ENCODE data around the gene PRR35. TPM values are rescaled to one million over a fixed set of nuclear protein-coding genes. Genes with fewer than 3 reads are reported as not detected.

PRR35 gene
- total RNA-seq, 4 donors from 2014 or later: not detected

- Histone ChIP-seq H3K4me3 (no peak overlapping the region), H3K27me3 (peaks cover 12 to 16% (median 14%) of the 10 kb centered on the region in 3 donors), H3K36me3 (peaks cover 0 to 25% of the 10 kb centered on the region in 2 donors), H3K27ac (no peak overlapping the region), H3K4me1 (no peaks in the 10 kb centered on the region), H3K9me3 (no peaks in the 10 kb centered on the region)
- in situ Hi-C loops (cut with MboI; ENCODE audit: low sequenced_read_pairs in 4 of 4) (no loop called here), intact Hi-C loops (cut with DNase I; ENCODE audit: low total_unique reads) (no loop called here)
- ATAC-seq: no peak
- DNase-seq: no peak
- TF ChIP-seq POLR2A (IDR thresholded peaks at IDR 0.05): no peak
- TF ChIP-seq CTCF (IDR thresholded peaks at IDR 0.05 in 4 of 5, conservative IDR thresholded peaks at IDR 0.05 in 1 of 5): no peak
These were observed 5.4 kb upstream of the PRR35 start for GRCh38 chr16:554640-555365.

- H3K27me3 ChIP-seq: peaks cover 12 to 18% (median 17%) of the 10 kb centered on the region in 3 donors
- no peaks in the 10 kb centered on the region for H3K9me3 ChIP-seq
- no peak overlapping the region for H3K27ac ChIP-seq
- no peaks in the 10 kb centered on the region for H3K4me1 ChIP-seq
- peaks cover 0 to 19% of the 10 kb centered on the region in 2 donors for H3K36me3 ChIP-seq
- in situ Hi-C loops (cut with MboI; ENCODE audit: low sequenced_read_pairs in 4 of 4): no loop called here
- DNase-seq (no peak), ATAC-seq (no peak)
- no peak overlapping the region for H3K4me3 ChIP-seq
- intact Hi-C loops (cut with DNase I; ENCODE audit: low total_unique reads): no loop called here
- TF ChIP-seq CTCF (IDR thresholded peaks at IDR 0.05 in 4 of 5, conservative IDR thresholded peaks at IDR 0.05 in 1 of 5) (no peak), POLR2A (IDR thresholded peaks at IDR 0.05) (no peak)
These were observed 4.4 kb upstream of the PRR35 start for GRCh38 chr16:555528-556473.

GRCh38 chr16:556474-557173 is 3.6 kb upstream of the PRR35 start:
- no peak overlapping the region for H3K4me3 ChIP-seq
- H3K36me3 ChIP-seq: peaks cover 0 to 14% of the 10 kb centered on the region in 2 donors
- DNase-seq (no peak), ATAC-seq (no peak)
- H3K9me3 ChIP-seq: no peaks in the 10 kb centered on the region
- no peak for TF ChIP-seq POLR2A (IDR thresholded peaks at IDR 0.05)
- no peak for TF ChIP-seq CTCF (IDR thresholded peaks at IDR 0.05 in 4 of 5, conservative IDR thresholded peaks at IDR 0.05 in 1 of 5)
- intact Hi-C loops (cut with DNase I; ENCODE audit: low total_unique reads) (no loop called here), in situ Hi-C loops (cut with MboI; ENCODE audit: low sequenced_read_pairs in 4 of 4) (no loop called here)
- peaks cover 21 to 26% (median 26%) of the 10 kb centered on the region in 3 donors for H3K27me3 ChIP-seq
- no peaks in the 10 kb centered on the region for H3K4me1 ChIP-seq
- no peak overlapping the region for H3K27ac ChIP-seq

DNA sequence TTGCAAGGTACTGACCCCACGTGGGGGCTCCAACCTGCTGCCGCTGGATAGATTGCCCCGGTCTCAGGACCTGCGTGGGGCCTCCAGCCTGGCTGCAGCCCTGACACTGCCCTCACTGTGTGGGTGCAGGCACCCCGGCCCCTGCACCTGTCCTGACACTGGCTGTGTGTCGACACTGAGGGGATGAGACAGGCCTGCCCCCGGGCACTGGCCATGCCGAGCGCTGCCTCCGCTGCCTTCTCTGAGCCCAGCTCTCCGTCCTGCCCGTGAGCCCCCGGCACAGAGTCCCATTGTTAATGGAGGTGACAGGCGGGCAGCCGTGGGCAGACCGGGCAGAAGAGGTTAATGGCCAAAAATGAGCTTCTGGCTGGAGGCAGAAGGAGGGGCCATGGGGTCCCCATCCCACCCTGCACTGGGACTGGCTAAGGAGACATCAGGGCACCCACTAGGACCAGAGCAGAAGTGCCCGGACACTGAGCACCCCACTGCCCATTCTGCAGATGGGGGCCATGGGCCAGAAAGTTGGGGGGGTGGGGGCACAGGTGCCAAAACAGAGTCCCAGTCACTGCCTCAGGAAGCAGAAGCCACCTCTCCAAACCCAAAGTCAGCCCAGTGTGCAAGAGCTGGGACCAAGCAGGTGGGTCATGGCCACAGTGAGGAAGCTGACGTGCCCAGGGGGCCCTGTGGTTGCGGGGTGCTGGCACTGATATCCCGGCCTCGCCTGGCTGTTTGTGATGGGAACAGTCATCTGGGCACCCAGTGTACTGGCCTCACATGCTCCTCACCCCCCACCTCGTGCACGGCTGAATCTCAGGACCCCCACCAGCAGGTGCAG is 2.5 kb upstream of the PRR35 start:
- Histone ChIP-seq H3K27ac (no peak overlapping the region), H3K4me3 (no peak overlapping the region), H3K36me3 (peaks cover 0 to 11% of the 10 kb centered on the region in 2 donors), H3K27me3 (peaks cover 26 to 33% (median 31%) of the 10 kb centered on the region in 3 donors), H3K9me3 (no peaks in the 10 kb centered on the region), H3K4me1 (no peaks in the 10 kb centered on the region)
- ATAC-seq: no peak
- no peak for DNase-seq
- intact Hi-C loops (cut with DNase I; ENCODE audit: low total_unique reads) (no loop called here), in situ Hi-C loops (cut with MboI; ENCODE audit: low sequenced_read_pairs in 4 of 4) (no loop called here)
- no peak for TF ChIP-seq POLR2A (IDR thresholded peaks at IDR 0.05)
- TF ChIP-seq CTCF (IDR thresholded peaks at IDR 0.05 in 4 of 5, conservative IDR thresholded peaks at IDR 0.05 in 1 of 5): no peak

Data from gastrocnemius medialis (tissue), 4 donors.